KG1 (cell line): ENCODE results near the gene BRCC3.

ENCODE experiments used
- DNase-seq: peaks from one replicate; lab custom pipeline; 2025; lab: John Stamatoyannopoulos, UW

Gene BRCC3

GRCh38 chrX:155056877-155057792, 14.2 kb upstream of the BRCC3 start:
- DNase-seq = no peak

- DNase-seq = no peak
These were observed 9.5 kb upstream of the BRCC3 start for GRCh38 chrX:155061760-155062159.

- no peak for DNase-seq
These were observed 6.1 kb upstream of the BRCC3 start for GRCh38 chrX:155065035-155065734.

GRCh38 chrX:155068165-155068564, 3.1 kb upstream of the BRCC3 start:
- no peak for DNase-seq

- DNase-seq = no peak
These were observed 1.9 kb upstream of the BRCC3 start for GRCh38 chrX:155069414-155069813.

DNA sequence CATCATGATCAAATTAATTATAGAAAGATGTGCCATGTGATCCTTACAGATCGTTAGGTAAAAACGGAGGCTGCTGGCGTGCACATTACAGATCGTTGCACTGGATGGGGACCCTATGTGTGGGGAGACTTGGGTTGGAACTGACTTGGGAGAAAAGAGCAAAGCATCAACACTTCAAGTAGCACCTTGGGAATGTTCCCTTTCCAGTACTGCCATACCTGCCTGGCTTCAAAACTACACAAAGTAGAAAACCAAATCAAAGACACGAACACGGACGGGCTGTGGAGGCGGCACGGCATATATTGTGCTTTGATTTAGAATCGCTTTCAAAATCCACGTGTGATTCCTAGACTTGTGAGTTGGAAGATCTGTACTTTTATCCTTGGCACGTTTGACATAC, 1.3 kb upstream of the BRCC3 start:
- no peak for DNase-seq

DNA sequence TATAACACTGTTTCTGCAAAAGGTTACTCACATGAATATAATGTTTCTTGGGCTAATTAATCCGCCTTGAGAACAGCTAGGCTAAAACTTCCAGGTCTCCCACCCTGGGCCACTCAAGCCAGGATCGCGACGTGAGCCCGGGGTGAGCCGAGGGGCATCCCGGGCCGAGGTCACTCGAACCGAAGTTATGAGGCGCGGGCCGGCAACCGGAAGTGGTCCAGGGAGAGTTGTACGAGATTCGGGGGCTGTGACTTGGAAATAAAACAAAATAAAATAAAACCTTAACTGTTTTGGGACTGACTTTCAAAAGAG, 689 bp upstream of the BRCC3 start:
- DNase-seq = no peak

DNA sequence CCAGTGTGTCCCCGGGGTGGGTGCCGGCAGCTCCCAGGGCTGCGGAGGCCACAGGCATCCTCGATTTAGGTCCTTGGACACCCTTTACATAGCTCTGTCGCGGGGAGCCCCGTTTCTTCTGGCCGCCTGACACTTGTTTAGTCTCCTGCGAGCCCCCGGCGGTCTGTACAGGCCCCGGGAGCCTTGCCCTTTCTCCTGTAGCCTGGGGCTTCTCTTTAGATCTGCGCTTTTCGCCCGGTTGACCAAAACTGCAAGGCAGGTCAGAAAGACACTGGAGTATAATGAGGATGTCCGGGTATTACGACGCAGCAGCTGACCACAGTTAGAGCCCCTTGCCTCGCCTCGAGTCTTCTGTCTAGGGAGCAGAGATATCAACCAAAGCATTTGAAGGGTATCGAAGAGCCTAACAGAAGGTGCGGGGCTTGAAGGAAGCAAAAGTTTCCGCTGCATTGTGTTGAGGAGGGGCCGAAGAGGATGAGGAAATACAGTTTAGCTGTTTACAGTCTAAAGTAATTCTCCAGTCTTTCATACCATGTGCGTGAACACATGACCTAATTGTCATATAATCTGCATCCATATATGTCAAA, 479 bp downstream of the BRCC3 start:
- DNase-seq = no peak

GRCh38 chrX:155086202-155086840, 15.0 kb downstream of the BRCC3 start:
- no peak for DNase-seq

DNA sequence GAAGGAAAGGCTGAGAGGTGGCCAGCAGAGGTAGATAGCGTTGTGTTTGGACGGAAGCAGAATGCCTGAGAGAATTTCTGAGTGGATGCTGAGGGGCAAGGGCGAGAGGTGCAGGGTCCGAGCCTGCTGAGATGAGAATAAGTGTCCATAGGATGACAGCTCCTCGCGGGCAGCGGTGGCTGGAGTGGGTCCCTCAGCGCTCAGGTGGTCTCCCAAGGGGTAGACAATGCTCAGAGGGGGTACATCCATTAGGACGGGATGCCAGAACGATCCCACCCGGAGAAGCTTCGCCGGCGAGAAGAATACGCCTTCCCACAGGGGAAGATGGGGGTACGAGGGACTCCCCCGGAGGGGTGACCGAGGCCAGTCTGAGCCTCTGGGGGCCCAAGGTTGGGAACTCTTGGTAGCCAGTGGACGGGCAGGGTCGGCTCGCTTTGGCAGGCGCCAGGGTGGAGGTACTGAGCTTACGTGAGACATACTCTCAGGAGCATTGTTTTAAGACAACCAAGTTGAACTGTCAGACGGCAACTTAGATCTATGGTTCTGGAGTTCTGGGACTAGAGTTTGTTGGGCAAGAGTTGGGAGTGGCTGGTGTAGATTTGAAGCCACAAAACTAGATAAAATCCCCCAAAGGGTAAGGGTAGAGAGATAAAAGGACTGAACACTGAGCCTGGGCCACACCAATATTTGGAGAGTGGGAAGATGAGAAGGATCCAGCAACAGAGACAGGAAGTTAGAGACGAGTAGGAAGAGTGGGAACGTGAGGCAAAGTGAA, 15.8 kb downstream of the BRCC3 start:
- DNase-seq = no peak

GRCh38 chrX:155094468-155095061, 23.3 kb downstream of the BRCC3 start:
- DNase-seq = no peak

GRCh38 chrX:155105919-155106318, 34.6 kb downstream of the BRCC3 start:
- no peak for DNase-seq

- DNase-seq = no peak
These were observed 37.1 kb downstream of the BRCC3 start for GRCh38 chrX:155108427-155108826.

- no peak for DNase-seq
These were observed 40.9 kb downstream of the BRCC3 start for GRCh38 chrX:155112171-155112570.

DNA sequence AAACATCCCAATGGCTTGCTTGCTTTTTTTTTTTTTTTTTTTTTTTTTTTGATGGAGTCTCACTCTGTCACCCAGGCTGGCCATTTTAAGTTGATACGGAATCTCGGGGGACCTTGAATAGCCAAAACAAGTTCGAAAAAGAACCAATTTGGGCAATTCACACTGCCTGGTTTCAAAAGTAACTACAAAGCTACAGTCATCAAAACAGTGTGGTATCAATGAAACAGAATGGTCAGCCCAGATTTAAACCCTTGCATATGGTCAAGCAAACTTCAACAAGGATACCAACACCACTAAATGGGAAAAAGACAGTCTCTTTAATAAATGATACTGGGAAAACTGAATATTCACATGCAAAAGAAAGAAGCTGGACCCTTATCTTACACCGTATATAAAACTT, 41.8 kb downstream of the BRCC3 start:
- DNase-seq = no peak

DNA sequence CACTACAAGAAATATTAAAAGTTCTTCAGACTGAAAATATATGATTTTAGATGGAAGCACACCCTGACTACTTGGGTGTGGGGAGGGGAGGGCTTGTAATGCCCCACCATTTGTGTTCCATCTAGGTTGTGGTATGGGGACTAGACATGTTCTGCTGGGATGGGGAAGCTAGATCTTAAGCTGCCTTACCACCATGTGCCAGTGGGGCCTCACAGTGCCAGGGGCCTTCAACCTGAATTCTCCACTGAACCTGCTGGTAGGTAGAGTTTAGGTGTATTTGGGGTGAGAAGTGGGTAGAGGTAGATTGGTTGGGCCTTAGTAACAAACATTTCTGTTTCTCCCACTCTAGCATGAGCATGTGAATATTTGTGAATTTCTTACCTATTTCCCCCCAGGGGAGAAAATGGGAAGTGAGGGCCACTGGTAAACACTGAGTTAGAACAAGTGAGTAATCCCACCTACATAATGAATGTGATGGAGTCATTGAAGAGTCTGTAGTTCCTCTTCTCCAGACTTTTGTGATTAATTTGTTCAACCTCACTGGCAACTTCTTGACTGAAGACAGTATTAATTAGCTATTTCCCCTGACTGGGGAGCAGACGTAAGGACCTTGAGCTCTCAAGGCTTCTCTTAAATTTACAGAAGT, 44.0 kb downstream of the BRCC3 start:
- no peak for DNase-seq

GRCh38 chrX:155127465-155127864, 56.2 kb downstream of the BRCC3 start:
- DNase-seq = no peak

DNA sequence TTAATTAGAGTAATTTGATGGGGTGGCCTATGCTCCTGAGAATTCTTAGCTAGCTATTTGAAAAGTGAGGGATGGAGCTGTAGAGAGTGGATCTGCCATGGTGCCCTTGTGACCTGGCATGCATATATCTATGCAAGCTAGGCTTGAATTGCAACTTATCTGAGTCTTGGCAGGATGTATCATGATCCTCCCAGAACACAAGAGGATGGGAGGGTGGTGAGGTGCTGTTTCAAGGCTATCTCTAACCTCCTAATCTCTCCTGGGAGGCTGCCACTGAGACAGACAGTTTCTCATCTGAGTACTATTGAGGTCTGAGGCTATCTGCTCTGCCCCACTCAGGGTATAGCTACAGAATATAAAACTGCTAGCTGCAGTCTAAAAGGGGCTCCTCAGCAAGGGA, 56.6 kb downstream of the BRCC3 start:
- DNase-seq = no peak

DNA sequence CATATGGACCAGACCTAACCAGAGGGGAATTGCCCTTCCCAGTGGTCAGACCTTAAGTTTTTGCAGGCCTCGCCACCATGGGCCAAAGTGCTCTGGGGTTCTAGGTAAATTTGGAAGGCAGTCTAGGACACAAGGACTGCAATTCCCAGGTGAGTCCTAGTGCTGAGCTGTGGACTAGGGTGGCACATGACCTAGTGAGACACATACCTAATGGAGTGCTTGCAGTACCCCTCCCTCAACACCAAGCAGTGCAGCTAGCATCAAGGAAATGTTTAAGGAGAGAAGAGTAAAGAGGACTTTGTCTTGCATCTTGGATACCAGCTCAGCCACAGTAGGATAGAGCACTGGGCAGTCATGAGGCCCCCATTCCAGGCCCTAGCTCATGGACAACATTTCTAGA, 60.8 kb downstream of the BRCC3 start:
- DNase-seq = no peak

DNA sequence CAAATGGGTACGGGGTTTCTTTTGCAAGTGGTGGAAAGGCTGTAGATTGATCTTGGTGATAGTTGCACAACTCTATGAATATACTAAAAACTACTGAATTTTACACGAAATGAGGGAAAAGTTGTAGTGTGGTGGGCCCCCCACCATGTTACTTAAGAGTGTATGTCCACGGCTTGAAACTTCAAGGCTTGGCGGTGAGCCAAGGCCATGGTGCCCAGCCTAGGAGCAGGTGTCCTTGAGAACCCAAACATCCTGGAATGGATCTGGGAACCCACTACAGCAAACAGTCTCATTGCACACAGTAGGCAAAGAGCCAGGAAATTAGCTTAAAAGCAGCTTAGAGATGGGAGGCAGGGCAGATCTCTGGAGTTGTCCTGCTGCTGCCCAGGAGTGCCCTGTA, 62.9 kb downstream of the BRCC3 start:
- DNase-seq = no peak

DNA sequence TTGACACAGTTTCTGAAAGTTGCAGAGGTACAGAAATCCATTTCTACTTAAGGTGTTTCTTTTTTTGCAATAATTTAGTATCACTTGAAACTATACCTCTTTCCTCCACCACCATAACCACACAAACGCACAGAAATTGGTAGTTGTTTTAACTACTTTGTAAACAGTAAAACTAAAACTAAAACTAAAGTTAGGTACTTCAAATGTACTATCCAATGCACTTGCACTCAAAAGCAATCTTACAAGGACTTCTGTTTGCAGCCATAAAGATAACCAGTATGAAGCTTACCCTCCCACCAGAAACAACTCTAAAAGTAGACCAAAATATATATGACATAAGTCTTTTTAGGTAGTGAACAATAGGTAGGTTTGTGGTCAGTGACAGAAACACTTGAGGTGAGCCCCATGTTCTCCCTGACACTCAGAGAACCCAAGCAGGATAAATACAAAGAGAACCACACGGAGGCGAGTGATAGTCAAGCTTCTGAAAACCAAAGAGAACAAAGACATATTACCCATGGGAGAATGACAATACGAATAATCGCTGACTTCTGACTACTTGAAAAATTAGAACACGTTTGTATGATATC, 72.7 kb downstream of the BRCC3 start:
- no peak for DNase-seq
